COLO668 (cell line): ENCODE measurements around the gene CLDN15.
"Not testable (repeated sequence)": the region's sequence is repeated elsewhere in the genome, so short reads cannot be mapped to it uniquely, and the experiment has no call there.

Experiments used
- DNase-seq: peaks from one replicate; lab custom pipeline; 2025; ENCODE audit not compliant: unreplicated experiment; lab: John Stamatoyannopoulos, UW

The CLDN15 gene

GRCh38 chr7:101237206-101238067 lies at the start of gene CLDN15:
Gene CLDN15 (minus strand): TSS chr7:101237802. CDS start chr7:101237581, 221 bp downstream.
- DNase-seq, result no peak

- DNase-seq, result no peak
These were observed 49.4 kb upstream of the CLDN15 start for GRCh38 chr7:101287032-101287431.

- DNase-seq, result not testable (repeated sequence)
These were observed 48.3 kb upstream of the CLDN15 start for GRCh38 chr7:101285880-101286279.

GRCh38 chr7:101285171-101285570 lies 47.6 kb upstream of the CLDN15 start:
- no peak for DNase-seq

DNA sequence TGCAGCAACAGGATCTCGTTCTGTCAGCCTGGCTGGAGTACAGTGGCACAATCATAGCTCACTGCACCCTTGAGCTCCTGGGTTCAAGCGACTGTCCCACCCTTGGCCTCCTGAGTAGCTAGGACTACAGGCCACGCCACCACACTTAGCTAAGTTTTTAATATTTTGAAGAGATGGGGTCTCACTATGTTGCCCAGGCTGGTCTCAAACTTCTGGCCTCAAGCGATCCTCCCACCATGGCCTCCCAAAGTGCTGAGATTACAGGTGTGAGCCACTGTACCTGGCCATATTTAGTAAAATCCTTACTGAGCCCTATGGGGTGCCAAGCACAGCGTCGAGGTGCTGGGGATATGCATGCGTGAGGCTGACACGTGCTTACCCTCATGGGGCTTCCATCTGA lies 43.3 kb upstream of the CLDN15 start:
- not testable (repeated sequence) for DNase-seq

DNA sequence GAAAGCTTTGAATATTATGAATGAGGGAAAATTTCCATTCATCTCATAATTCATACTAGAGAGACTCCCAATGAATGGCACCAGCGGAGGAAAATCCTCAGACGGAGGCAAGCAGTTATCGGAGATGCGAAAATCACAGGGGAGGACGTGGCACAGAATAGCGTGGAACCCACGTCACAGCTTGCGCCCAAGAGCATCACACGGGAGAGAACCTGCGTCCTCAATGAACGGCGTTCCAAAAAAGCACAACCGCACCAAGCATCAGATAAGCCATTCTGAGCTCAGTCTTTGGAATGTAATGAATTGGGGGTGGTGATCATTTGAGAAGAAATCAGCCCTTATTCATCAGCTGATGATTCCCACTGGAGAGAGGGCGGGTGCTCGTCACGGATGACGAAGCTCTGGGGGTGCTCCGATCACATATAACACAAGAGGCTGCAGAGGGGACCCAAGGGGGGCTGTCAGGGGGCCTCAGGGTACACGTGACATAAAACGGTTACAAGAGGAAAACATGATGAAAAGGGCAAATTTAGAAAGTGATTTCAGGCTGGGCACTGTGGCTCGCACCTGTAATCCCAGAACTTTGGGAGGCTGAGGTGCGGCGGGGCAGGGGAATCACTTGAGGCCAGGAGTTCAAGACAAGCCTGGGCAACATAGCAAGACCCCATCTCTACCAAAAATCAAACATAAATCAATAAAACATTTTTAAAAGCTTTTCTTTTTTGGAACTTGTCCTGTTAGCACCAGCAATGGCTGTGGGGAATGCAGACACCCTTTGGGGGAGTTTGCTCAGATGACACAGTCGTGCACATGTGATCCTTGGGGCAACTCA lies 41.1 kb upstream of the CLDN15 start:
- DNase-seq, result no peak

GRCh38 chr7:101277155-101277554 lies 39.6 kb upstream of the CLDN15 start:
- DNase-seq, result no peak

GRCh38 chr7:101273206-101273605 lies 35.6 kb upstream of the CLDN15 start:
- no peak for DNase-seq

DNA sequence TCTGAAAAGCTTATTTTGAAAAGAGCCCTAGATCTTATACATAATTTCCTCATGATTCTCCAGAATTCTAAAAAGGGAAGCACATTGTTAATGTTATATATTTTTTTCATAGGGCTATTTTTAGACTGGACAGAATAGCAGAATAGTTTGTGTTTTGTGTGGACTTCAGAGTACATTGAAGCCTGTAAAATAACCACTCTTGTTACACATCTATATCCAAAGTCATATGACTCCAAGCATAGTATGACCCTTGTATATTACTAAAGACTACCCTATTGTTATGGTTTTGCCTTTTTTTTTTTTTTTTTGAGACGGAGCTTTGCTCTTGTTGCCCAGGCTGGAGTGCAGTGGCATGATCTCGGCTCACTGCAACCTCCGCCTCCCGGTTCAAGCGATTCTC lies 33.4 kb upstream of the CLDN15 start:
- no peak for DNase-seq

GRCh38 chr7:101269664-101270063 lies 32.1 kb upstream of the CLDN15 start:
- no peak for DNase-seq

DNA sequence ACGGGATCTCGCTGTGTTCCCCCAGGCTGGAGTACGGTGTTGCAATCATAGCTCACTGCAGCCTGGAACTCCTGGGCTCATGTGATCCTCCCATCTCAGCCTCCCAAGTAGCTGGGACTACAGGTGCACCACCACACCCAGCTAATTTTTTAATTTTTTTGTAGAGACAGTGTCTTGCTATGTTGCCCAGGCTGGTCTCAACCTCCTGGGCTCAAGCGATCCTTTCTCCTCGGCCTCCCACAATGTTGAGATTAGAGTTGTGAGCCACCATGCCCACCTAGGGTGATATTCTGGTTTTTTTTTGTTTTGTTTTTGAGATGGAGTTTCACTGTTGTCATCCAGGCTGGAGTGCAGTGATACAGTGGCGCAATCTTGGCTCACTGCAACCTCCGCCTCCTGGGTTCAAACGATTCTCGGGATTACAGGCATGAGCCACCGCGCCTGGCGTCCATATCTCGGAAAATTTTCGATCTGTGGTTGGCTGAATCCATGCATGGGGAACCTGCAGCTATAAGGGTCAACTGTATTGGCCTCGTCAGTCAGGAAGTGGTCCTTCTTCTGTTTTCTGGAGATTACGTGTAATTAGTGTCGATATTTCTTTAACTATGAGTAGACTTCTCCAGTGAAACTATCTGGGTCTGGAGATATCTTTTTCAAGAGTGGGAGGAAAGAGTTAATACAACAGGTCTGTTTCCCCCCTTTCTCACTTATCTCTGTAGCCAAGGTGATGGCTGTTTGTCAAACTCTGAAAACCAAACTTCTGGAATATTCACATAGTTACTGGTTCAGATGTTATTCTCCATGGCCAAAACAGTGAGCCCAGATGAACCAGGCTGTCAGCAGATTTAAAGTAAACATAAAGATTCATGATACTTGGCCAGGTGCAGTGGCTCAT lies 28.3 kb upstream of the CLDN15 start:
- DNase-seq, result no peak

GRCh38 chr7:101264102-101264706 lies 26.6 kb upstream of the CLDN15 start:
- not testable (repeated sequence) for DNase-seq

DNA sequence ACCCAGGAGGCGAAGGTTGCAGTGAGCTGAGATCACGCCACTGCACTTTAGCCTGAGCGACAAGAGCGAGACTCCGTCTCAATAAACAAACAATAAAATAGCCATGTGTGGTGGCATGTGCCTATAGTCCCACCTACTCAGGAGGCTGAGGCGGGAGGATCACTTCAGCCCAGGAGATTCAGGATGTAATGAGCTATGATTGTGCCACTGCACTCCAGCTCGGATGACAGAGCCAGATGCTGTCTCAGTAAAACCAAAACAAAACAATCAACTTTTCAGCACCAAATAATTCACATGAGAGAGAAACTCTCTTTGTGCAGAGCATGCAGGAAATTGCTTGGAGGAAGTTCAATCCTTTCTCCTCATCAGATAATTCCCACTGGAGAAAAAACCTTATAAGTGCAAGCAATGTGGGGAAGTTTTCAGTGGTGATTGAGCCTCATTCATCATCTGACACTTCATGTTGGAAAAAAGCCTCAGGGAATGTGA lies 20.7 kb upstream of the CLDN15 start:
- no peak for DNase-seq

- no peak for DNase-seq
These were observed 18.2 kb upstream of the CLDN15 start for GRCh38 chr7:101255796-101256195.

DNA sequence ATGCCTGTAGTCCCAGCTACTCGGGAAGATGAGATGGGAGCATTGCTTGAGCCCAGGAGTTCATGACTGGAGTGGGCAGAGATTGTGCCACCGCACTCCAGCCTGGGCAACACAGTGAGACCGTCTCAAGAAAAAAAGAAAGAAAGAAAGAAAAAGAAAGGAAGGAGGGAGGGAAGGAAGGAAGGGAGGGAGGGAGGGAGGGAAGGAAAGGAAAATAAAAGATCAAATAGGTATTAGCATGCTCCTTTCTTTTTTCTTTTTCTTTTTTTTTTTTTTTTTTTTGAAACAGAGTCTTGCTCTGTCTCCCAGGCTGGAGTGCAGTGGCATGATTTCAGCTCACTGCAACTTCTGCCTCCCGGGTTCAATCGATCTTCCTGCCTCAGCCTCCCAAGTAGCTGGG lies 15.6 kb upstream of the CLDN15 start:
- not testable (repeated sequence) for DNase-seq

- peak; percentile 98 for DNase-seq
These were observed 14.5 kb upstream of the CLDN15 start for GRCh38 chr7:101251871-101252659.

DNA sequence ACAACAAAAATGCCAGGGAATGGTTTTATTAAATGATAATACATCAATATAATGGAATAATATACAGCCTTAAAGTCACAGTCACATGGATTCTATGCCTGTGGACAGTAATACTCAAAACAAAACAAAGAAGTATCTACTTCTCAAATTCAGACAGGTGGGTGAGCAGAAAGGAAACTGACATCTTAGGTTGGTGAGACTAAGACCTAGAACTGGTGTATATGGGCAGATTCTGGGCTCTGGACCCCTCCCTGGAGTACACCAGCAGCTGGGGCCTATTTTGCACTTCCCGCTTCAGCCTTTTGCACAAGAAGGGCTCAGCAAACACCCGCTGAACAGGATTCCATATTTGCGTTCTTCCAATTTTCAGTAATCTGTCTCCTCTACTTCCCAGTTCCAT lies 12.7 kb upstream of the CLDN15 start:
- no peak for DNase-seq

- DNase-seq, result no peak
These were observed 10.7 kb upstream of the CLDN15 start for GRCh38 chr7:101248276-101248675.

DNA sequence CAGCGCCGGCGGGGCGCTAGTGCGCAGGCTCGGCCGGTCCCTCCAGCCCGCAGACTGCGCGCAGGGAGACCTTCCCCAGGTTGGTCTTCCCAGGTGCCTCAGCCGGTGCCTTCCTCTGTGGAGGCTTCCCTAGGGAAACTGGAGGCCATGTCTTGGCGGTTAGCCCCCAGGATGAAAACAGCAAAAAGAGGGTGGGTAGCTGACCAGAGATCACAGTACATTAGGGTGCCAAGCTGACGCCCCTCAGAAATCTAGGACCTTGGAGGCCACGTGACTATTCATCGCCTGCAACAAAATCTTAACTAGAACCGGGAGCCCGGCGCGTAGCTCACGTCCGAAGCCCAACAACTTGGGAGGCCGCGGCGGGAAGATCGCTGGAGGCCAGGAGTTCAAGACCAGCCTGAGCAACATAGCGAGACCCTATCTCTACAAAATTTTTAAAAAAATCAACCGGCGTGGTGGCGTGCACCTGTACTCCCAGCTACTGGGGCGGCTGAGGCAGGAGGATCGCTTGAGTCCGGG lies 7.6 kb upstream of the CLDN15 start:
- no peak for DNase-seq
